ENCODE results near the gene CRISPLD2.

- TF ChIP-seq EZH2phosphoT487 (IDR thresholded peaks at IDR 0.05; ENCODE audit: low read length): no peak
- TF ChIP-seq CTCF (IDR thresholded peaks at IDR 0.05; ENCODE audit: low read length): no peak
- no peak for TF ChIP-seq EZH2 (optimal IDR thresholded peaks at IDR 0.05; ENCODE audit: low read depth, low read length)
These were observed 12.9 kb upstream of the CRISPLD2 start for GRCh38 chr16:84806890-84807258.
